Hematopoietic multipotent progenitor cell (in vitro differentiated cells): ENCODE measurements around the gene PQBP1. TPM values are rescaled to one million over a fixed set of nuclear protein-coding genes. Genes with fewer than 3 reads are reported as not detected.
"Not testable (repeated sequence)": the region's sequence is repeated elsewhere in the genome, so short reads cannot be mapped to it uniquely, and the experiment has no call there.

Source experiments
- DNase-seq, 3 donors: peaks; one replicate each; pipeline ENCODE4 v3.0.0-alpha.2; 2011 to 2015; ENCODE audit warnings: low read depth in 2 of 3, low spot score in 2 of 3
- total RNA-seq: library from RNA; depleted of rRNA; stranded (reverse); fragments of >200 nt; gene quantifications from one replicate; pipeline ENCODE4 v1.2.3, GENCODE V29; 2012

PQBP1 gene, protein sequence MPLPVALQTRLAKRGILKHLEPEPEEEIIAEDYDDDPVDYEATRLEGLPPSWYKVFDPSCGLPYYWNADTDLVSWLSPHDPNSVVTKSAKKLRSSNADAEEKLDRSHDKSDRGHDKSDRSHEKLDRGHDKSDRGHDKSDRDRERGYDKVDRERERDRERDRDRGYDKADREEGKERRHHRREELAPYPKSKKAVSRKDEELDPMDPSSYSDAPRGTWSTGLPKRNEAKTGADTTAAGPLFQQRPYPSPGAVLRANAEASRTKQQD
- 89.9 TPM for total RNA-seq

DNA sequence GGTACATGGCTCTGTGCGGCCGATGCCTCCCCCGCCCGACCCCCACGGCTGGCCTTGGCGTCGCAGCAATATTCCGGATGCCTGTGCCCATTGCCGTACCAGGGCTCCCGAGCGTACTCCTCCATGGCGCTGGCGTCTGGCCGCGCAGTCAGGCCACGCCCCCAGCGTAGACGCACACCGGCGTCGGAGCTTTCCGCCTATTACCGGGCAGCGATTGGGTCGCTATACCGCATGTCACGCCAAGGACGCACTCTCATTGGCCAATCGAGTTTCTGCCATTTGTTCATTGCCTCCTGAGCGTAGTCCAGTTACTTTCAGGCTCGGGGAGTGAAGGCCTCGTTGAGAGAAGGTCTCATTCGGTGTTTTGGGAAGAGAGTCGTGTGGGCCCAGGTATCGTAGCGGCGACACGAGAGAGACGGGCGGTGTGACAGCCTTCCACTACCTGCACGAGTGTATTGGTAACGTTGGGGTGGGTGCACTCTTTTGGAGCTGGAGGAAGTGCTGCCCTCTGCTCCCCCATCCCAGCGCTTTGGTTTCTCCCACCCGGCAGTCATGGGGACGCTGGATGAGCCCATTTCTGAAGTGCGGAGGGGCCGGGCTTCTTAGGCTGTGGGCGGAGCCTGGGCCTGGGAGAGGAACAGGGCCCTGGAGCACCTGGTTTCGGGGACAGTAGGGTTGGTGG, at the start of gene PQBP1, which contains the start of gene TIMM17B:
TSS of gene PQBP1 (plus strand) at position 306 of the 682 bp plus-strand sequence. CDS start 580 bp downstream, outside the sequence.
TSS of gene TIMM17B (minus strand) at position 144 of the 682 bp plus-strand sequence. CDS start at position 125, 19 bp downstream.
- DNase-seq = peak; percentile 72 to 96 (median 92)

- no peak for DNase-seq
Measured at GRCh38 chrX:48848847-48849246, 48.9 kb upstream of the PQBP1 start.

GRCh38 chrX:48852857-48853256, 44.9 kb upstream of the PQBP1 start:
- no peak for DNase-seq

DNA sequence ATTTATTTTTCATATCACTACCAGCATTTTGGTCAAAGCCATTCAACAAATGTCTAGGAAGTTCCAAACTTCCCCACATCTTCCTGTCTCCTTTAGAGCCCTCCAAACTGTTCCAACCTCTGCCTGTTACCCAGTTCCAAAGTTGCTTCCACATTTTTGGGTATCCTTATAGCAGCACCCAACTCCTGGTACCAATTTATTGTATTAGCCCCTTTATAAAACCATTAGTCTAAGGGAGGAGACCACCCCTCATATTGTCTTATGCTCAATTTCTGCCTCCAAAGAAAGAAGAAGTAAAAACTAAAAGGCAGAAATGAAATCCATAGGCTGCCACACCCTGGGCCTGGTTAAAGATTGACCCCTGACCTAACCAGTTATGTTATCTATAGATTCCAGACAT, 44.2 kb upstream of the PQBP1 start:
- not testable (repeated sequence) for DNase-seq

- DNase-seq = not testable (repeated sequence)
Measured at GRCh38 chrX:48854121-48854804, 43.5 kb upstream of the PQBP1 start.

DNA sequence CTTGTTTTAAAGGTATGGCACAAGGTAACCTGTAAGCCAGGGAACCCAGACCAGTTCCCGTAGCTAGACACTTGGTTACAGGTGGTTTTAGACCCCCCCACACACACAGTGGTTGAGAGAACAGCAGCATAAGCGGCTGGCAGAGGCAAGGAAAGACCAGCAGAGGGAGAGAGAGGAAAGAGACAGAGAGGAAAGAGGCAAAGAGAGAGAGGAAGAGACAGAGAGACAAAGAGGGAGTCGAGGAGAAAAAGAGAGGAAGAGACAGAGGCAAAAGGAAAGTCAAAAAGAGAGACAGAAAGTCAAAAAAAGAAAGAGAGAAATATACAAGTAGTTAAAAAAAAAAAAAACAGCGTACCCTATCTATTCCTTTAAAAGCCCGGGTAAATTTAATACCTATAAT, 42.8 kb upstream of the PQBP1 start:
- peak in 1 of 3 donors; percentile 28 for DNase-seq

DNA sequence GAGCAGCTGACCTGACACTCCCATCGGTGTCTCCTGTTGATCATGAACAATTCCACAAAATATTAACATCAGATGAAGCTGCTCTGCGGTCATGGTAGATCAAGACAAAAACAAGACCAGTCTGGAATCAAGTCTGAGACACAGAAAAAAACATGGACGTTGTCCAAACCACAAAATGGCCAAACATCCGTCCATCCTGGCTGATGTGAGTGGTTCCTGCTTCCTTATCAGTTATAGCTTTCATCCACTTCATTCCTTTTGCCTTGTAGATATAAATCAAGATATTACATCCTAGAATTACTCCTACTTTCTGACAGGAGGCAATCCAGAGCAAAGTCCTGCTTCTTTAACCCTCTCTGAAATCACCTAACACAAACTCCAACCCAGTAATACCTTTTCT, 33.5 kb upstream of the PQBP1 start:
- DNase-seq = no peak

DNA sequence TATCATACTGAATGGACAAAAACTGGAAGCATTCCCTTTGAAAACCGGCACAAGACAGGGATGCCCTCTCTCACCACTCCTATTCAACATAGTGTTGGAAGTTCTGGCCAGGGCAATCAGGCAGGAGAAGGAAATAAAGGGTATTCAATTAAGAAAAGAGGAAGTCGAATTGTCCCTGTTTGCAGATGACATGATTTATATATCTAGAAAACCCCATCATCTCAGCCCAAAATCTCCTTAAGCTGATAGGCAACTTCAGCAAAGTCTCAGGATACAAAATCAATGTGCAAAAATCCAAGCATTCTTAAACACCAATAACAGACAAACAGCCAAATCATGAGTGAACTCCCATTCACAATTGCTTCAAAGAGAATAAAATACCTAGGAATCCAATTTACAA, 25.7 kb upstream of the PQBP1 start:
- not testable (repeated sequence) for DNase-seq

DNA sequence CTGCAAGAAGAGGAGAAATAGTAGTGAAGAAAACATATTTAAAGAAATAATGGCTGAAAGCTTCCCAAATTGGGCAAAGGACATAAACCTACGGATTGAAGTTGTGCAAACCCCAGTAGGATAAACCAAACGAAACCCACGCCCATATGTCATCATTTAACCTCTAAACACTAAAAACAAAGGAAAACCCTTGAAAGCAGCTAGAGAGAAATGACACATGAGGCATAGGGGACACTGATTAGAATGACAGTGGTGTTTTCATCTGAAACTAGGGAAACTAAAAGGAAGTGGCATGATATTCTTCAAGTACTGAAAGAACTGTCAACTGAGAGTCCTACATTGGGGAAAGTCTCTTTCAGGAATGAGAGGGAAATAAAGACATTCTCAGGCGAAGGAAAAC, 20.8 kb upstream of the PQBP1 start:
- not testable (repeated sequence) for DNase-seq

GRCh38 chrX:48883729-48884128, 14.0 kb upstream of the PQBP1 start:
- no peak for DNase-seq

- DNase-seq = not testable (repeated sequence)
Measured at GRCh38 chrX:48886586-48886985, 11.1 kb upstream of the PQBP1 start.

DNA sequence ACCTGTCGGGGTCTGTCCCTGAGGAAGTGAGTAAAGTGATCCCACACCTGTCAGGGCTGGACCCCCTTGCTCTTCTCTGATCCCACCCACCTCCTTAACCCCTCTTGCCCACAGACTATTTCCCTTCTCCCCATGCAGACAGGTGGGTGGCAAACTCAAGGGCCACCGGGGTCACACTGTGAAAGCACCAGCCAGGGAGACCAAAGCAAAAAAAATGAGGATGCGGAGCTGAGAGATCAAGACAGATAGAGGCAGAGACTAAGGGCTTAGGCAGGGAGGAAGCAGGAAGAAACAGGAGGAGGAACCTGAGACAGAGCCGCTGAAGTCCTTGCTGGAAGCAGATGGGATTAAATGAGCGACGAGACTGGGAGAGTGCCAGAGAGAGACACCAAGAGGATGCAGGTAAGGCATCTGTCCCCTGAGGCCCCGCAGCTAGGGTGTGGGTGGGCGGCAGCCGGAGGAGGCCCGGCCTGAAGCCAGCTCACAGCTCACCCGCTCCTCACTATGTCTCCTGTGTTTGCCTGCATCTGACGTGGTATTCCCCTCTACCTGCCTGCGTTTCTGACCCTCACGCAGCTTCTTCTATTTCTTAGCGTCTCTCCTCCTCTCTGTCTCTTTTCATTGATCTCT, 7.3 kb upstream of the PQBP1 start:
- no peak for DNase-seq

DNA sequence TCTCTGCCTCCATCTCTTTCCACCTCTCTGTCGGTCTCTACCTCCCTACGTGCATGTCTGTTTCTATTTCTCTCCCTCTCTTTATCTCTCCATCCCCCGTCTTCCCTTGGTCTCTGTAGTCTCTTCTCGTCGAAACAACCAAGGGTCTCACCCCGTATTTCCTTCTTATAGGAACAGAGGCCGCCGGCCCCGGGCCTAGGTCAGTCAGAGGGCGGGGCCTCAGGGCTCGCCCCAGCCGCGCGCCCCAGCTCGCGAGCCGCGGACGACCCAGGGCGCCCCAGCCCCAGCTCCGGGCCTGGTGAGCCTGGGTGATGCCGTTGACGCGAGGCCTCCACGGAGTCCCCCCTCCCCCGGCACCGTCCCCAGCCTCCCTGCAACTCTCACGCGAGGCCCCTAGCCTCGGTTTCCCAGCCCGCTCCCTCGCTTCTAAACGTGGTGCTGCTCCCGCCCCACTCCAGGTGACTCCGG, 6.8 kb upstream of the PQBP1 start:
- peak in 1 of 3 donors; percentile 14 for DNase-seq

GRCh38 chrX:48891402-48892288, 6.1 kb upstream of the PQBP1 start:
- peak in 2 of 3 donors; percentile 79 to 87 for DNase-seq

GRCh38 chrX:48892896-48893295, 4.8 kb upstream of the PQBP1 start:
- DNase-seq = no peak

GRCh38 chrX:48893556-48894348, 4.0 kb upstream of the PQBP1 start:
- DNase-seq = no peak

GRCh38 chrX:48894891-48895290, 2.8 kb upstream of the PQBP1 start:
- no peak for DNase-seq

GRCh38 chrX:48896611-48897011, 1.1 kb upstream of the PQBP1 start:
- no peak for DNase-seq

DNA sequence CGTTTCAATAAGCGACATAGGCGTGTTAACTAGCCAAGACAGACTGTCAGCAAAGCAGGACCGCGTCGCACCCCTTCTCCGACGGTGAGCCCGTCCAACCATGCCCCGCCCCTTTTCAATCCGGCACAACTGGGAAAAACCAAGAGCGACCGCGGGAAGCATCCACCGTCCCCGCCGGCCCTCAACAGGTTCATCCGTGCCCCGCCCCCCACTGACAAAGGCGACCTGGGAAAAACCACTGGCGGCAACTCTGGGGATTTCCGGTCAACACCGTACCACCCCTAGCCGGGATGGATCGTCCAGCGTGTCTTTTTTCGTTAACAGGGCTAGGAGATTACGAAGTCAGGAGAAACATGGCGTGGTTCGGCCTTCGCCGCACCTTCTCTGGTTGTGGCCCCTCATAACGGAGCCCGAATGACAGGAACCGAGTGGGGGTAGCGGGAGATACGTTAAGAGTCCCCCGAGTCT, 539 bp upstream of the PQBP1 start:
- peak in 2 of 3 donors; percentile 73 to 80 for DNase-seq
